DOHH2 (cell line): ENCODE results near the gene ALOX5.

ENCODE experiments used
- H3F3A ChIP-seq: fragments of 200-600 bp; sonication (generic), shearing (Covaris generic); 2 replicates; pipeline ENCODE4 v1.6.0; 2016; ENCODE audit warnings: antibody characterized with exemption, mild to moderate bottlenecking; ENCODE audit not compliant: control insufficient read depth, insufficient read depth
- H3K27ac ChIP-seq: fragments of 200-600 bp; sonication (generic); 2 replicates; pipeline ENCODE4 v1.5.1; 2014; ENCODE audit warnings: low read depth, mild to moderate bottlenecking, low read length, moderate library complexity
- H3K27me3 ChIP-seq: fragments of 200-600 bp; sonication (generic); 2 replicates; pipeline ENCODE4 v1.6.1; 2014; ENCODE audit warnings: mild to moderate bottlenecking, low read length, mixed read lengths; ENCODE audit not compliant: control insufficient read depth
- H3K36me3 ChIP-seq: fragments of 200-600 bp; sonication (generic); 2 replicates; pipeline ENCODE4 v1.6.1; 2014; ENCODE audit warnings: mild to moderate bottlenecking, low read length, moderate library complexity, mixed read lengths; ENCODE audit not compliant: control insufficient read depth
- H3K4me1 ChIP-seq: fragments of 200-600 bp; sonication (generic); 2 replicates; pipeline ENCODE4 v1.6.1; 2014; ENCODE audit warnings: mild to moderate bottlenecking, low read length, mixed read lengths; ENCODE audit not compliant: control insufficient read depth
- H3K4me2 ChIP-seq: fragments of 200-600 bp; sonication (generic); 2 replicates; pipeline ENCODE4 v1.6.0; 2014; ENCODE audit warnings: mild to moderate bottlenecking, low read length, moderate library complexity
- H3K4me3 ChIP-seq: fragments of 200-600 bp; sonication (generic); 2 replicates; pipeline ENCODE4 v1.5.1; 2014; ENCODE audit warnings: mild to moderate bottlenecking, low read length, mixed read lengths
- H3K79me2 ChIP-seq: fragments of 200-600 bp; sonication (generic); 2 replicates; pipeline ENCODE4 v1.6.1; 2014; ENCODE audit warnings: mild to moderate bottlenecking, low read length, mixed read lengths; ENCODE audit not compliant: control insufficient read depth
- H3K9me2 ChIP-seq: fragments of 200-600 bp; sonication (generic); replicated peaks from 2 replicates; pipeline ENCODE4 v1.6.1; 2014; ENCODE audit warnings: mild to moderate bottlenecking, low read length, mixed read lengths; ENCODE audit not compliant: control insufficient read depth
- H3K9me3 ChIP-seq: fragments of 200-600 bp; sonication (generic); 2 replicates; pipeline ENCODE4 v1.6.1; 2014; ENCODE audit warnings: antibody characterized with exemption, low read length, mixed read lengths; ENCODE audit not compliant: control insufficient read depth, insufficient read depth
- H4K20me1 ChIP-seq: fragments of 200-600 bp; sonication (generic); 2 replicates; pipeline ENCODE4 v1.6.0; 2014; ENCODE audit warnings: low read depth, mild to moderate bottlenecking, antibody characterized with exemption, low read length, moderate library complexity; ENCODE audit not compliant: control insufficient read depth, insufficient read depth
- EZH2phosphoT487 ChIP-seq: fragments of 200-600 bp; sonication (generic); IDR thresholded peaks from 2 replicates; pipeline ENCODE4 v1.6.1; 2017; ENCODE audit warnings: borderline replicate concordance, mild to moderate bottlenecking, antibody characterized with exemption, low read length, moderate library complexity, mixed read lengths
- TF ChIP-seq, protein P1 (sequence below): fragments of 200-600 bp; sonication (generic); IDR thresholded peaks from one replicate; pipeline ENCODE4 v1.5.1; 2014; ENCODE audit warnings: antibody characterized with exemption, mild to moderate bottlenecking, low read depth, low read length; ENCODE audit not compliant: poor library complexity, severe bottlenecking

Gene ALOX5

DNA sequence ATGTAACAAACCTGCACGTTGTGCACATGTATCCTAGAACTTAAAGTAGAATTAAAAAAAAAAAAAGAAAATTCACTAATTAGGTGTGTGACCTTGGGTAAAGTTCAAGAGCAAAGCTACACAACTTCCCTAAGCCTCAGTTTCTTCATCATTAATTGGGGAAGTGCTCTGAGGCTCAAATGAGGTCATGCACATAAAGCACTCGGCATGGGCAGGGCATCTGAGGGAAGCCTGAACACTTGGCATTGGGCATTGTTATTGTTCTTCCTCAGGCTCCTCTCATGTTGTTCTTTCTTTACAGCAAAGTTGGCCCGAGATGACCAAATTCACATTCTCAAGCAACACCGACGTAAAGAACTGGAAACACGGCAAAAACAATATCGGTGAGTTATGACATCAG lies 21.5 kb downstream of the ALOX5 start:
- H4K20me1 ChIP-seq, result no peaks in the 10 kb centered on the region

GRCh38 chr10:45398595-45398994 lies 24.6 kb downstream of the ALOX5 start:
- Histone ChIP-seq H3F3A (peaks cover 27% of the 10 kb centered on the region), H3K4me3 (no peak overlapping the region), H3K79me2 (peaks cover 83% of the 10 kb centered on the region), H4K20me1 (no peaks in the 10 kb centered on the region), H3K9me2 (no peaks in the 10 kb centered on the region), H3K27me3 (no peaks in the 10 kb centered on the region), H3K36me3 (peaks cover 90% of the 10 kb centered on the region), H3K9me3 (no peaks in the 10 kb centered on the region), H3K4me1 (peaks cover 14% of the 10 kb centered on the region), H3K4me2 (no peak overlapping the region), H3K27ac (no peak overlapping the region)
- no peak for TF ChIP-seq EZH2phosphoT487
- TF ChIP-seq, protein P1, sequence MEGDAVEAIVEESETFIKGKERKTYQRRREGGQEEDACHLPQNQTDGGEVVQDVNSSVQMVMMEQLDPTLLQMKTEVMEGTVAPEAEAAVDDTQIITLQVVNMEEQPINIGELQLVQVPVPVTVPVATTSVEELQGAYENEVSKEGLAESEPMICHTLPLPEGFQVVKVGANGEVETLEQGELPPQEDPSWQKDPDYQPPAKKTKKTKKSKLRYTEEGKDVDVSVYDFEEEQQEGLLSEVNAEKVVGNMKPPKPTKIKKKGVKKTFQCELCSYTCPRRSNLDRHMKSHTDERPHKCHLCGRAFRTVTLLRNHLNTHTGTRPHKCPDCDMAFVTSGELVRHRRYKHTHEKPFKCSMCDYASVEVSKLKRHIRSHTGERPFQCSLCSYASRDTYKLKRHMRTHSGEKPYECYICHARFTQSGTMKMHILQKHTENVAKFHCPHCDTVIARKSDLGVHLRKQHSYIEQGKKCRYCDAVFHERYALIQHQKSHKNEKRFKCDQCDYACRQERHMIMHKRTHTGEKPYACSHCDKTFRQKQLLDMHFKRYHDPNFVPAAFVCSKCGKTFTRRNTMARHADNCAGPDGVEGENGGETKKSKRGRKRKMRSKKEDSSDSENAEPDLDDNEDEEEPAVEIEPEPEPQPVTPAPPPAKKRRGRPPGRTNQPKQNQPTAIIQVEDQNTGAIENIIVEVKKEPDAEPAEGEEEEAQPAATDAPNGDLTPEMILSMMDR, result no peak

More for the DNA sequence above, 21.5 kb downstream of the ALOX5 start:
- TF ChIP-seq EZH2phosphoT487, result no peak
- TF ChIP-seq, protein P1, result no peak
- Histone ChIP-seq H3K27ac (no peak overlapping the region), H3K4me1 (no peaks in the 10 kb centered on the region), H3K9me2 (no peaks in the 10 kb centered on the region), H3K9me3 (no peaks in the 10 kb centered on the region), H3K27me3 (no peaks in the 10 kb centered on the region), H3K4me2 (no peak overlapping the region), H3K36me3 (peaks cover 69% of the 10 kb centered on the region), H3F3A (peaks cover 15% of the 10 kb centered on the region), H3K79me2 (peaks cover 53% of the 10 kb centered on the region), H3K4me3 (no peak overlapping the region)

GRCh38 chr10:45399113-45399512 lies 25.1 kb downstream of the ALOX5 start:
- no peak for TF ChIP-seq EZH2phosphoT487
- TF ChIP-seq, protein P1, result no peak
- Histone ChIP-seq H3F3A (peaks cover 27% of the 10 kb centered on the region), H3K4me3 (no peak overlapping the region), H4K20me1 (no peaks in the 10 kb centered on the region), H3K36me3 (peaks cover 90% of the 10 kb centered on the region), H3K9me3 (no peaks in the 10 kb centered on the region), H3K4me2 (no peak overlapping the region), H3K27me3 (no peaks in the 10 kb centered on the region), H3K27ac (no peak overlapping the region), H3K79me2 (peaks cover 85% of the 10 kb centered on the region), H3K4me1 (peaks cover 17% of the 10 kb centered on the region), H3K9me2 (no peaks in the 10 kb centered on the region)
